PC-3 (cell line): ENCODE measurements around the gene BRI3.

Experiments
- CTCF ChIP-seq: fragments of 300-600 bp; sonication (generic); conservative IDR thresholded peaks from 2 replicates; pipeline ENCODE4 v1.5.1; 2017; ENCODE audit warnings: antibody characterized with exemption, low read depth, mild to moderate bottlenecking, low read length
- EZH2 ChIP-seq: fragments of 300-600 bp; sonication (generic); IDR thresholded peaks from one replicate; pipeline ENCODE4 v1.6.1; 2017; ENCODE audit warnings: antibody characterized with exemption, mild to moderate bottlenecking, low read length; ENCODE audit not compliant: unreplicated experiment
- EZH2phosphoT487 ChIP-seq: fragments of 300-600 bp; sonication (generic); IDR thresholded peaks from 2 replicates; pipeline ENCODE4 v1.6.1; 2018; ENCODE audit warnings: mild to moderate bottlenecking, antibody characterized with exemption, low read length, borderline replicate concordance

- TF ChIP-seq CTCF (no peak), EZH2phosphoT487 (no peak), EZH2 (no peak)
These were observed 37.7 kb downstream of the BRI3 start for GRCh38 chr7:98319176-98319575.
